GM08714 (cell line): ENCODE results near the gene WHRN.
A peak's percentile ranks its signal among the peaks of the same experiment; 100 is the strongest.

Source experiments
- H3K4me3 ChIP-seq: fragments of 200-500 bp; sonication (Bioruptor generic); 2 replicates; pipeline ENCODE4 v1.5.1; 2014; ENCODE audit warnings: mild to moderate bottlenecking, low read length, inconsistent platforms
- ZNF274 ChIP-seq: IDR thresholded peaks from 2 replicates; pipeline ENCODE4 v1.6.1; 2012; ENCODE audit warnings: mild to moderate bottlenecking, low read depth, low read length

WHRN gene

DNA sequence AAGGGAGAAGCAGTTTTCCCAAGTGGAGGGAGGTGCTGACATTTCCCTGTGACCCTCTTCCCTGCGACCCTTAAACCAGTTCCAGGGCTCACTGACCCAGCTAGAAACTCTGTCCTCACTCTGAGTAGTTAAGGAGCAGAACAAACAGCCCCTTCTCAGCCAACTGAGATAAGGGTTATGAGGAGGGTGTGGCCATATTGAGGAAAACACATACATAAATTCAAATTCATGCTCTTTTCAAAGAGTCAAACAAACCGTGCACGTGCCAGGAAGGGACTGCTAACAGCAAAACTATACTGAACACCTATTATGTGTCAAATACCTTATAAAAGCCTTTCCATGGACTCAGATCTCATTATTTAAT, 112.5 kb downstream of the WHRN start:
- TF ChIP-seq ZNF274 = no peak

DNA sequence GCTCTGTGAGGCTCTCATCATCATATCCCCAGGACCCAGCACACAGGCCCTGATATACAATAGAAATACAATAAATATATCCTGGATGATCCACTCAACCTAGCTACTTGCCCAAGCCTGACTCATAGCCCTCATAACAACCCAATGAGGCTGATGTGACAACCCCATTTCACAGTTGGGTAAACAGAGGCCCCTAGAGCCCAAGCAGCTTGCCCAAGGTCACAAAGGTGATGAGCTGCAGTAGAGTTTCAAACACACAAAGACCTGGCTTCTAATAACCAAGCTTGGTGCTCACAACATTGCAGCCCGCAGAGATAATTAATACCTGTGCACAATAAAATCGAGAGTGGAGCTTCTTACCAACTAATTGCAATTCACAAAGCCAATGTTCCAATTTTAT, 114.3 kb downstream of the WHRN start:
- no peak overlapping the region for H3K4me3 ChIP-seq

More for the DNA sequence above, 112.5 kb downstream of the WHRN start:
- no peak overlapping the region for H3K4me3 ChIP-seq

DNA sequence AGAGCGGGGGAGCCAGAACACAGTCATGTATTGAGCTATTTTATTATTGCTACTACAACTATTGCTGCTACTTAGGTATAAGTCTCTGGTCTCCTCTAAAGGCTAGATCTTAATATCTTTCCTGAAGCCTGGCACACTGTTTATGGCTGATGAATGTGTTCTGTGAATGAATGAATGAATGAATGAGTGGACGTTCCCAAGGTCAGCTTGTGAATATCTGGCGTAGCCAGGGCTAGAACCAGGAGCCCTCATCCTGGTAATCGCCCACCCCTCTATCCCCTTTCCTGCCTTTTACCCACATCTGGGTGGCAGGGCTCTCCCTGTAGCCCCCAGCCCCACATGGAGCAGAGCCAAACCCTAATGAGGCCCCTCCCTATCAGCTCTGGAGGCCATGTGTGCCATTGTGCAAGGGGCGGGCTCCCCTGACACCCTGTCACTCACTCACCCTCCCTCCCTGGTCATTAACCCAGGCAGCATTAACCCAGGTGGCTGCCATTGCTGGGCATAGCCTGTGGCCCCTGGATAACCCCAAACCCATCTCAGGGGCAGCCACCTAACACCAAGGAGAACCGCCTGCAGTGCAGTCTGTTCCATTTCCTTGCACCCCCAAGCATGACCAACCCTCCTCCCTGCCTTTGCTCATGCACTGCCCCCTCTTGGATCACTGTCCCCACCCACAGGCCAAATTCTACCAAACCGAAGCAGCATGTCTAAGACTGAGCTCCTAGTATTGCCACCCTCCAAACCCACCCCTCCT, 115.5 kb downstream of the WHRN start:
- no peak overlapping the region for H3K4me3 ChIP-seq
- no peak for TF ChIP-seq ZNF274

More for the DNA sequence above, 114.3 kb downstream of the WHRN start:
- TF ChIP-seq ZNF274 = no peak

DNA sequence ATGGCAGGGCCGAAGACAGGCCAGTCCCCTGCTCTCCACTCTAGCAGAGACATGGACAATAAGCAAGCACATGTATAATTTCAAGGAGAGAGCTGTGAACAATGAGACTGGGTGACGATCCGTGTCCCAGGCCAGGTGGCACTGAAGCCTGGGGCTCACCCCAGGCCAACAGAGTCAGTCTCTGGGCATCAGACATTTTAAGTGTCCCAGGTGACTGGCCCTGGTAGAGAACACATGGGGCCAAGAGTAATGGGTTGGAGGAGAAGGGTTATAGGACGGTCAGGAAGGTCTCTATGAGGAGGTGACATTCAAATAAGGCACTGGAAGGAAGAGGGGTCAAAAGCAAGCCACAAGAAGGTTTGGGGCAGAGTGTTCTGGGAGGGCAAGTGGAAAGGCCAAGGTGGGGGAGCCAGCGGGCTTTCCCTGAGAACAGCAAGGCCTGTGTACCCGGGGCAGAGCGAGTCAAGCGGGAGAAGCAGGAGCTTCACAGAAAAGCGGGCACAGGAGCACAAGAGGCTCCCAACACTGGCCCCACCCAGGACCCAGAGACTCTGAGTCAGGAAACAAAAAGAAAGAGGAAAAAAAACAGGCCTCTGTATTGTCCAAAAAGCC, 116.4 kb downstream of the WHRN start:
- no peak for TF ChIP-seq ZNF274
- peak overlapping the region; percentile 71; the same call in 1 of the 2 replicates for H3K4me3 ChIP-seq

DNA sequence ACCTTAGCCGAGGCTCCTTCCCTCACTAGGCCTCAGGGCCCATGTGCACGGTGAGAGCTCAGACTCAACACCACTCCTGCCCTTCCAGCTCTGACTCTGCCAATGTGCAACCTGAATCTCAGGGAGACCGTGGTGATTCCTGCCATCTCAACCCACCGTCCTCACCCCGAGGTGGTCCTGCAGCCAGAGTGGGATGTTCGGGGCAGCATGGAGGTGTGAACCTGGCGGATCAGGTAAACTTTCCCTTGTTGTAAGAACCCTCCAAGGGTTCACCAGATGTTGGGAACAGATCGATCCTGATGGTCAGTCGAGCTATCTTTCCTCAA, 117.0 kb downstream of the WHRN start:
- H3K4me3 ChIP-seq = peak overlapping the region; percentile 71; the same call in 1 of the 2 replicates
- no peak for TF ChIP-seq ZNF274

DNA sequence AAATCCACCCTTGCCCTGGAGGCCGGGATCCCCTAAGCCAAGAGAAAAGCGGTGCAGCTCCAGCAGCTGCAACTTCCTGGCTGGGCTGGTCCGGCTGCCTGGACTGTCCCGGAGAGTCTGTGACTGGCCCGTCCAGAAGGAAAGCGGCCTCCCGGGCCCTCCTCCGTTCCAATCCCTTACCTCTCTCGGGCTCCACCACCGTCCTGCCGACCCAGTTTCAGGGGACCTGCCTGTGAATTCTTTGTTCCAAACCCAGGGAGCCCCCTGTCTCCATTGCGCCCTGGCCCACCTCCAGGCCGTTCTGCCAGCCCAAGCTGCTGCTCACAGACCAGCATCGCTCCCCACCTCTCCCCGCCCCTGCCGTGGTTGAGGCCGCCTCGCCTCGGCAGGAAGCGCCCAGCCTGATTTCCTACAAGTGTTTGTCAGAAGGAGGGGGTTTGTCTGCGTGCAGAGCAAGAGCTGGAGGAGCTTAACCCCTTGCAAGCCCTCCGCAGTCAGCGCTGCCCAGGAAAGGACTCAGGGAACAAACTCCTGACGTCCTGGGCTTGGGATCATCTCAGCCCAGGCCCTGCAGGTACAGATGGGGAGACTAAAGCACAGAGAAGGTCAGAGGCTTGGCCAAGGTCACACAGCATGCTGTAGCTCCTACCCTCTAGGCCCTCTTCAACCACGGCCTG, 117.5 kb downstream of the WHRN start, which contains the start of gene AKNA:
TSS of gene AKNA (minus strand) at position 303 of the 677 bp plus-strand sequence. CDS start 6,649 bp downstream, outside the sequence.
- H3K4me3 ChIP-seq = peak within 1 kb of the TSS; percentile 71
- TF ChIP-seq ZNF274 = no peak

DNA sequence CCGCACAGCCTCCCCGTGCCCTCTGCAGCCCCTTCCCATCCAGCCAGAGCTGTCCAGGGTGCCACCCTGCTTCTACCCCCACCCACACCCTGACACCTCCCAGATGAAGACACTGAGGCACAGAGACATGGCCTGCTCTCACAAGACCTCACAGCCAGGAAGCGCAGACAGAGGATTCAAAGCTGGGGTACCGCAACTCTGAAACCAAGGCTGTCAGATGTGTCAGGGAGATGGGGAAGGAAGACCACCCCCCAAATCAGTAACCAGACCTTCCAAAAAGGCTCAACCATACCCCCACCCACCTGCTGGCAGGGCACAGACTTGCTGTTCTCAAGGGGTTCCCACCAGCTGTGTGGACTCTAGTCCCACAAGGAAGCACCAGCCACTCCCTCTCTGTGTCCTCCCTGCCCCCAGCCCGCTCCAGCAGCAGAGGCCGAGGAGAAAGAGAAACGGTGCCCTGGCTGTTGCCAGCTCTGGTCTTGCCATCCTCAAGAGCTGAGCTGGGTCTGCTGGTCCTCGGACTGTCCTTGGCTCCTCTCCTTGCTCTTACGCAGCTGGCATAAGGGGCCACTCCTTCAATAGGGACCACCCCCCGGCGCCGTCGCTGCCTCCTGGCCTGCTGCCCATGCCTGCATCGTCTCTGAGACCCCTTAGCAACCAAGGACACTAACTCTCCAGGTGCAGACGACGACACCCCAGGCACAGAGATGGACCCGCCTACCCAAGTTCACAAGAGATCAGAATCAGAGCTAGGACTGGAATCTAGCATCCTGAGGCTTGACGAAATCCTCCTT, 118.2 kb downstream of the WHRN start:
- H3K4me3 ChIP-seq = peak overlapping the region; percentile 71
- TF ChIP-seq ZNF274 = no peak

DNA sequence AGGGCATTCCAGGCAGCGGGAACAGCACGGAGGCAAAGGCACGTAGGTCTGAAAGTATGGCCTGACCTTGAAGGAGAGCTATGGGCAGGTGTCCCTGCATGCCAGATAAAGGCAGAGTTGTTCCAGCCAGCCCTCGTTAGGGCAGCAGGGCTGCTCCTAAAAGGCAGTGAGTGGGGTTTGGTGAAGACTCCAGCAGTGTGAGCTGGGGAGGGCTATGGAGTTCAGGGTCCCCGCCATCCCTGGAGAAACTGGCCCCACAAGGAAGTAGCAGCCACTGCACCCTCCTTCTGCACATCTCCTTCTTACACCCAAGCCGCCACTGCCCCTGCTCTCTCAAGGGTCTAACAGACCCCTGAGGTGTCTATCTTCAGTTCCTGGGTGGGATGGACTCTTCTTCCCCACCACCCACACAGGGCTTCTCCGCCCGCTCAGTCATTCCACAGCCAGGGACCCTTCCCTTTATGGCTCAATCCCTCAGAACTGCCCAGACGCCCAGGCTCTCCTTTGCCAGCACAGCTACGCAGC, 118.8 kb downstream of the WHRN start:
- TF ChIP-seq ZNF274 = no peak
- peak overlapping the region; percentile 71 for H3K4me3 ChIP-seq

DNA sequence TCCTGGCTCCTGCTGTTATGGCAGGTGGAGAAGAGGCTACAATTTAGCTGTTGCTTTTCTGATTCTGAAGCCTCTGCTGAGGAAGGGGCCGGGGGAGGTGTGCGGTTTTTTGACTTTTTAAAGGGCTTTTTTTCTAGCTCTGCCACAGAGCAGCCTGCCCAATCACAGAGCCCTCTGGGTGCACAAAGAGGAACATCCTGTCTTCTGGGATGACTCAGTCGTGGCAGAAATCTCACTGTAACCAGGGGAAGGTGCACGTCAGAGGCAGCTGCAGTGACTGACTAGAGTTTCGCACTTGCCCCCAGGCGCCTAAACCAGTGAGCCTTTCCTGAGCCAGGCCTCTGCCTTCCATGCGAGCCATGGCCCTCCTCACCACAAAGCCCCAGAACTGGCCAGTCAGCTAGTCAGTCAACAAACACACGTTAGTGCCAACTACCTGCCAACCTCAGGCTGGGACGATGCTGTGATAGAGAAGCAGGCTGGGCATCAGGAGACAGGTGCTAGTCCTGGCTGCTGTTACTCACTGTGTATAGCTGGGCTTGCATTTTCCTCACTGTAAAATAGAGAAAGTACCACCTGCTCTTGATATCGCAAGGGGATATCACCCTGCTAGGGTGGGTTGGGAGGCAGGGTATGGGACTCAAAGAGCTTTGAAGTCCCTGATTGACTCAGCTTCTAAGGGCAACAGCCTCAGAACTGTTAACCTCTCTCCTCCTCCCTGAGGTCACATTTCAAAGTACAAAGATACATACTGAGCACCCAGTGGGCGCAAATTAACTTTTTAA, 119.7 kb downstream of the WHRN start:
- TF ChIP-seq ZNF274 = no peak
- peak overlapping the region; percentile 71; the same call in 1 of the 2 replicates for H3K4me3 ChIP-seq

DNA sequence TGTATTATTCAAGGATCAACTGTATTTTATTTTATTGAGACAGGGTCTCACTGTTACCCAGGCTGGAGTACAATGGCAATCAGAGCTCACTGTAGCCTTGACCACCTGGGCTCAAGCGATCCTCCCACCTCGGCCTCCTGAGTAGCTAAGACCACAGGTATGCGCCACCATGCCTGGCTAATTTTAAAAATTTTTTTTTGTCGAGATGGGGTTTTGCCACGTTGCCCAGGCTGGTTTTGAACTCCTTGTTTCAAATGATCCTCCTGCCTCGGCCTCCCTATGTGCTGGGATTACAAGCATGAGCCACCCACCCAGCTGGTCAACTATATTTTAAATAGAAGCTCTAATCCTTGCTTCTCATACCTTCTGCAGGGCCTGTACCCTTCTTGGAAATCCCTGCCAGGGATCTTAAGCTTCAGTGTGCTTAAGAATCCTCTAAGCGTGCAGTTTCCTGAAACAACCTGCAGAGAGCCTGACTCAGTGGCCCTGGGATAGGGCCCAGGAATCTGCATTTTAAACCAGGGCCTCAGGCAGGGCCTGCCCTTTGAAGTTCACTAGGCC, 120.4 kb downstream of the WHRN start:
- TF ChIP-seq ZNF274 = no peak
- H3K4me3 ChIP-seq = peak overlapping the region; percentile 62; the same call in 1 of the 2 replicates

DNA sequence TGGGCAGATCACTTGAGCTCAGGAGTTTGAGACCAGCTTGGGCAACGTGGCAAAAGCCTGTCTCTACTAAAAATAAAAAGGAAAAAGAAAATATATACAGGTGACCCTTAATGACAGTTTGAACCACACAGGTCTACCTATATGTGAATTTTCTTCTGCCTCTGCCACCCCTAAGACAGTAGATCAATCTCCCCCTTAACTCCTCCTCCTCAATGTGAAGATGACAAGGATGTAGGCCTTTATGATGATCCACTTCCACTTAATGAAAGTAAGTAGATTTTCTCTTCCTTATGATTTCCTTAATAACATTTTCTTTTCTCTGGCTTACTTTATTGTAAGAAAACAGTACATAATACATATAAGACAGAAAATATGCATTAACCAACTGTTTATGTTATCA, 120.9 kb downstream of the WHRN start:
- TF ChIP-seq ZNF274 = no peak
- peak overlapping the region; percentile 22; the same call in 1 of the 2 replicates for H3K4me3 ChIP-seq

DNA sequence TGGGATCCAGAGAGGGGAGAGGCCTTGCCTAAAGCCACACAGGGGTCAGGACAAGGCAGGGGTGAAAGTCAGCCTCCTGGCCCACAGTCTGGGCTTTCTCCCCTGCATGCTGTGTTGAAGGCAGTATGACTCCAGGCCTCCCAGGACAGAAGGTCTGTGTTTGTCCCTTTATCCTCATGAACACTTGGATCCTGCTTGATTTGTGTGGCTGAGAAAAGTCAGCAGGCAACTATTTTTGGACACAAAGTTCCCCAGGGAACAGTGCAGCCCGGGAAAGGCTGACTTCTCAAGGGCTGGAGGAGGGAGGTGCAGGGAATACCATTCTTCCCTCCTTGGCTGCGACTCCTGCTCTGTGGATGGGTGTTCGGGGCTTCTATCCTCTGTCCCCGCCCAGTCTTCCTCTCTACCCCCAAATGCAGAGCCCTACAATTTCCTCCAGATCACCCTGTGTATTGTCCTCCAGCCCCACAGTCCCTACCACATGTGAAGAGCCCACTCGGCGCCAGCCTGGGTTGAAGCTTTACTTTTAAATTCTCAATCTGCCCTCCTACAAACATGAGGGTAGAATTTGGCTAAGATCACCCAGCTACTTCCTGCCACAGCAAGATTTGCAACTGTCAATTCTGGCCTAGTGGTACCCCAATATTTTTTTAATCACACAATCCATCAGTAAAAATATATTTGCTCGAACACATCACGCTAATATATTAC, 121.6 kb downstream of the WHRN start:
- H3K4me3 ChIP-seq = peak overlapping the region; percentile 50; the same call in 1 of the 2 replicates
- no peak for TF ChIP-seq ZNF274
